ENCODE data around the gene FAM200B. TPM values are rescaled to one million over a fixed set of nuclear protein-coding genes. Genes with fewer than 3 reads are reported as not detected.

The FAM200B gene
- total RNA-seq, 1 experiment from 2014 or later = 38.7 TPM

DNA sequence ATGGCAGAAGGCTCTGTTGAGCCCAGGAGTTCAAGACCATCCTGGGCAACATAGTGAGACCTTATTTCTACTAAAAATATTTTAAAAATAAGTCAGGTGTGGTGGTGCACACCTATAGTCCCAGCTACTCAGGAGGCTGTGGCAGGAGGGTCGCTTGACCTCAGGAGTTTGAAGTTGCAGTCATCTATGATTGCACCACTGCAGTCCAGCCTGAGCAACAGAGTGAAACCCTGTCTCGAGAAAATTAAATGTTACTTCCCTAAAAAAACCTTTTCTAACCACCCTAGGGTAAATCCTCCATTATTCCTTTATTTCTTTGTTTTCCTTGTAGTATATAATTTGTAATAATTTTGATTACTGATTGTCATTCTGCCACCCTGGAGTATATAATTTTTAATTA is 7.9 kb downstream of the FAM200B start:
- in situ Hi-C loops (cut with HindIII; ENCODE audit: low pct_unique_long_range_greater_than_20kb, low sequenced_read_pairs) = no loop called here
- no peak for DNase-seq (ENCODE audit: low read depth)

DNA sequence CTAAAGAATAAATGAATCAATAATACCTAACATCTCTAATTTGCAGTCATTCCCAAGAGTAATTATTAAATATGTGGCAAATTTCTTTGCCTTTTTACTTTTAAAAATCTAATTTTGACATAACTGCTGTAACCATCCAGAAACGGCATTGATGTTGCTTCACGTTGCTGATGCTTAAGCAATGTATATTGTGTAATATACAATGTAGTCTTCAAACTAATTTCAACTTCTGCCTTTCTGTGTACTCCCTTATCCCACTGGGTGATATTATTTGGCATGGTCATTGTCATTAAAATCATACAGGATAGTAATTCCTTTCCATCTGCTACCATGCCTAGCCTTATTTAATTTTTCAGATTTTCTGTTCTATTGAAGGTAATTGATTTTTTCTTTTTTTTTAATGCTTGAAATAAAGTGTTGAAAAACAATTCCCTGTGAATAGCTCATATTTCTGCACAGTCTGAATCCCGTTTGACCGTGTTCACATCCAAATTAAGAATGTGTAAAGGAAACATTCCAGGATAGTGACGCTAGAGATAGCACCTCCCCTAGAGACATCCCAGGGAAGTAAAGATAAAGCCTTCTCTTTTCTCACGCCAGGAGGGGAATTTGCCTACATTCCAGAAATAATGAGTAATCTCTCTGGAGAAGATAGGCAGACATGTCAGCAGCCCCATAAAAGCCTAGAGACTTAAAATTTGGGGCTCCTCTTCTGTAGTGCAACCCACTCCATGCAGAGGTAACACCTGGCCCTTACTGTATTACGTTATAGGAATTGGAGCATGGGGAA is 8.6 kb downstream of the FAM200B start:
- in situ Hi-C loops (cut with HindIII; ENCODE audit: low pct_unique_long_range_greater_than_20kb, low sequenced_read_pairs) = no loop called here
- peak; percentile 86 for DNase-seq (ENCODE audit: low read depth)

DNA sequence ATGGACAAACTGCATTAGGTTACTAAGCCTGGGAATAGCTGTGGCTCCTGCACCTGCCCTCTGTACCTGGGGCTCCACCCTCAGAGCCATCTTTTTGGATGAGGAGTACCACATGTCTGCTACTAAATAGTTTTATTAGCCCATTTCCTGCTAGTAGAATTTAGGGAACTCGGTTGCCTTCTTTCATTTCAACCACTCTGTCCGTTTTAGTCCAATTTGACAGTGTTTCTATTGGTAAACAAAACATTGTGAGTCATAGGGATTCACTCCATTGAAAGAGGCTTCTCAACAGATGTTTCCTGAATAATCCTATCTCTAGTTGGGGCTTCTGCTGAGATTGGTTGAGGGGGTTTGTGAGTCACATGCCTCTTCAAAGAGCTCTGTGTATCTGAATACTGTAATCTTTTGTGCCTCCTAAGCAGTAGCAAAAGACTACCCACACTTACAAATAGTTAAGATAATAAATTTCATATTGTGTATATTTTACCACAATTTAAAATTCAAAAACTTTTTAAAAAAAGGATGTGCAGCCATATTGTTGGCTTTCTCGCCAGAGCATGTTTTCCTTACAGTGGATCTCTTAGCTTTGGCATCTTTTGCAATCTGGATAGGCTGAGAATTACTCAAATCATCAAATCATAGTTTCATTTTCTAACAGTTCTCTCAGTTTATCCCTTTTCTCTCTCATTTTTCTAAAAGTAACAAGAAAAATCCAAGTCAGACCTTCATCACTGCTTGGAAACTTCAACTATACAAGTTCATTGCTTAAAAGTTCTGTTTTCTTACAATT is 9.9 kb downstream of the FAM200B start:
- no peak for DNase-seq (ENCODE audit: low read depth)
- in situ Hi-C loops (cut with HindIII; ENCODE audit: low pct_unique_long_range_greater_than_20kb, low sequenced_read_pairs) = no loop called here

DNA sequence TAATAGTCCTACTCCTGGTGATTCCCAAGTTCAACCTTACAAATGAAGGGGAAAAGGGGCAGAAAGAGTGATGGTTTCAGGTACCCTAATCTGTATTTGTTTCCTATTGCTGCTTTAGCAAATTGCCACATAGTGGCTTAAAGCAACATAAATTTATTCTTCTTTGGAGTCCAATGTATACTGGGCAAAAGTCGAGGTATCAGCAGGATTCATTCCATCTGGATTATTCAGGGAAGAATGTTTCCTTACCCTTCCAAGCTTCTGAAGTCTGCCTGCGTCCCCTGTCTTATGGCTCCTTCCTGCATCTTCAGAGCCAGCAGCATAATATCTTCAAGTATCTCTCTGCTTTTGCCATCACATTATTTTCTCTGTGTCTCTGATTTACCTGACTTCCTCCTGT is 11.0 kb downstream of the FAM200B start:
- DNase-seq (ENCODE audit: low read depth) = no peak
- in situ Hi-C loops (cut with HindIII; ENCODE audit: low pct_unique_long_range_greater_than_20kb, low sequenced_read_pairs) = no loop called here

DNA sequence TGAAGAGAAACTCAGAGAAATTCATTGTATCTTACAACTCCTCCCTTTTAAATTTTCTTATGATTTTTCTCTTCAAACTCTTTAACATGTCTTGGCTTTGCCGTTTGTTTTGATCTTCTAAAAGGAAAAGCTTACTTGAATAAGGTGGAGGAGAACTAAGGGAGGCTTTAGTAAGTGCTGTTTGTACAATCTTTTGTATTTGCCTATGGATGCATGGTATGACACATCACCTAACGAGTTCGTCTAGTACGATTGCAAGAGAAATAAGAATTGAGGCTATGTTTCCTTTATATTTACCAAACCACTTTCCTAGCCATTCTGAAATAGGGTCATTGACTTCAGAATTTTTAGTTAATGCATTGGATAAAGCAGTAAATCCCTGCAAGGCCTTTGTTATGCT is 12.8 kb downstream of the FAM200B start:
- in situ Hi-C loops (cut with HindIII; ENCODE audit: low pct_unique_long_range_greater_than_20kb, low sequenced_read_pairs) = no loop called here
- DNase-seq (ENCODE audit: low read depth) = no peak

DNA sequence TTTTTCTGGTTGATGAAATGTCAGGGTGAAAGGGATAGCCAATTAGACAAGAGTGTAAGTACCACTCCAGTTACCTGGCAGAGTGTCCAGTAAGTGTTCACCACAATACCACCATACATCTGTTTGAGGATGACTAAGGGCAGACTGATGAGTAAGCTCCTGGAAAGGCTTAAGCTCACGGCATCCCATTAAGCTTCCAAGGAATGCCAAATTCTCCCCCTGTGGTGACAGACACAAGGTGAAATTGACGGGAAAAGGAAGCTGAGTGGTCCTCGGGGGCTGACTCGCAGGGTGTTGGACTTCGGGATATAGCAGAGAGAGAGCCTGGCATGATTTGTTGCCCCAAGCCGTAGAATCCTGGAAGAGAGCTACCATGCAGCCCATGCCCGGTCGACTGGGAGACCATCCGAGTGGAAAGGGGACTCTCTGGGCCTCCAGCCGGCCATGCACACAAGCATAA is 13.6 kb downstream of the FAM200B start:
- peak; percentile 84 for DNase-seq (ENCODE audit: low read depth)
- in situ Hi-C loops (cut with HindIII; ENCODE audit: low pct_unique_long_range_greater_than_20kb, low sequenced_read_pairs) = no loop called here

DNA sequence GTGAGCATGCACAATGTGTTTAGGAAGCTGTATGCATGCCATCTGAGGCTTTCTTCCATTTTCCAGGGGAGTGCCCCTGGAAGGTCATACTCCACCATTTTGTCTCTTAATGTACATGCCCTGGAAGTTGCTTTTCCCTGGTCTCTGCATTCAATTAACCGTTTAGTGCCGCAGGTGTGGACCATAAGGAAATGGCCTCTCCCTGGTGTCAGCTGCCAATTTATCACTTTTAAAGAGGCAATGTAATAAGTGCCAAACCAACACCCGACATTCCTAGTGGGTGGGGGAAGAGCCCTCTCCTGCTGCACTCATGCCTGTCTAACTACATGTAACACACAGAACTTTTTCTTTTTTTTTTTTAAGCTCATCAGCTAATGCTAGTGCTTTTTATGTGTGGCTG is 14.1 kb downstream of the FAM200B start:
- in situ Hi-C loops (cut with HindIII; ENCODE audit: low pct_unique_long_range_greater_than_20kb, low sequenced_read_pairs) = no loop called here
- DNase-seq (ENCODE audit: low read depth) = no peak

DNA sequence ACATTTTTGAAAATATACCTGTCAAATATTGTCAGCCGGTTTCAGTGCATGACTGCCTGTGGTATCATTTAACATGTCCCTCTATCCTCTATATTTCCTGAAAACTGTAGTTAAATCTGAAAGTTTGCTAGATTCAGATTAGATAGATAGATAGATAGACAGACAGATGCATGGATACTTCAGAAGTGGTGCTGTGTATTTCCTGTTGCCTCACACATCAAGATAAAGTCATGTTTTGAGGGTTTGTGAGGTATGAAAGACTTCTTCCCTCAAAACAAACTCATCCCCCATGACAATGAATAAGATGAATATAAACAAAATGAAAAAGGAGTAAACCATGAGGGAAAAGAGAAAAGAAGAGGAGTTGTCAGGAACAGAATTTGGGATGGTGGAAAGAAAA is 15.2 kb downstream of the FAM200B start:
- DNase-seq (ENCODE audit: low read depth) = no peak
- in situ Hi-C loops (cut with HindIII; ENCODE audit: low pct_unique_long_range_greater_than_20kb, low sequenced_read_pairs) = no loop called here

DNA sequence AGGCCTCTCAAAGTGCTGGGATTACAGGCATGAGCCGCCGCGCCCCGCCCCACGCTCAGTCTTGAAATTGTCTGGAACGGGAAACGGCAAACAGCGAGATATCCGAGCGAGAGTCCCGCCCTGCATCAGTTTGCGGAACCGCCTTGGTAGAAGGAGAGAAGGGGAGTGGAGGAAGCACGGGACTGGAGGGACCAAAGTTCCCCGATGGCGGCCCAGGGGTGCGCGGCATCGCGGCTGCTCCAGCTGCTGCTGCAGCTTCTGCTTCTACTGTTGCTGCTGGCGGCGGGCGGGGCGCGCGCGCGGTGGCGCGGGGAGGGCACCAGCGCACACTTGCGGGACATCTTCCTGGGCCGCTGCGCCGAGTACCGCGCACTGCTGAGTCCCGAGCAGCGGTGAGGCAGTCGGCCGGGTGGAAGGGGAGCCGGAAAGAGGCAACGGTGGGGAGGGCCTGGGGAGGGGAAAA is 21.3 kb downstream of the FAM200B start, which contains the start of gene BST1:
Gene BST1, plus strand, starts transcription at position 125 of the 463 bp plus-strand sequence. Its CDS starts 80 bp downstream, at position 205.
- in situ Hi-C loops (cut with HindIII; ENCODE audit: low pct_unique_long_range_greater_than_20kb, low sequenced_read_pairs) = no loop called here
- DNase-seq (ENCODE audit: low read depth) = no peak

DNA sequence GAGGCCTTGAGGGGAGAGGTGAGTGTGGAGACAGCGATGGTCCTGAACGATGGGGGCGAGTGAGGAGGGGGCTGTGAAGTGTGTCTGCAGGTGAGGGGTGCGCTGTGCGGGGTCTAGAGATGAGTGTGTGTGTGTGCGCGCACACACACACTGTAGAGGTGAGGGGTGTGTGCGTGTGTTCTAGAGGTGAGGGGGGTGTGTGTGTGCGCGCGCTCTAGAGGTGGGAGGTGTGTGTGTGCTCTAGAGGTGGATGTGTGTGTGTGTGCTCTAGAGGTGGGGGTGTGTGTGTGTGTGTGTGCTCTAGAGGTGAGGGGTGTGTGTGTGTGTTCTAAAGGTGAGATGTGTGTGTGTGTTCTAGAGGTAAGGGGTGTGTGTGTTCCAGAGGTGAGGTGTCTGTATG is 21.8 kb downstream of the FAM200B start:
- in situ Hi-C loops (cut with HindIII; ENCODE audit: low pct_unique_long_range_greater_than_20kb, low sequenced_read_pairs) = no loop called here
- DNase-seq (ENCODE audit: low read depth) = no peak

DNA sequence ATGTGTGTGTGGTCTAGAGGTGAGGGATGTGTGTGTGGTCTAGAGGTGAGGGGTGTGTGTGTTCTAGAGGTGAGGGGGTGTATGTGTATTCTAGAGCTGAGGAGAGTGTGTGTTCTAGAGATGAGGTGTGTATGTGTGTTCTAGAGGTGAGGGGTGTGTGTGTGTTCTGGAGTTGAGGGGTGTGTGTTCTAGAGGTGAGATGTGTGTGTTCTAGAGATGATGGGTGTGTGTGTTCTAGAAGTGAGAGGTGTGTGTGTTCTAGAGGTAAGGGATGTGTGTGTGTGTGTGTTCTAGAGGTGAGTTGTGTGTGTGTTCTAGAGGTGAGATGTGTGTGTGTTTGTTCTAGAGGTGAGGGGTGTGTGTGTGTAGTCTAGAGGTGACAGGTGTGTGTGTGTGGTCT is 22.5 kb downstream of the FAM200B start:
- in situ Hi-C loops (cut with HindIII; ENCODE audit: low pct_unique_long_range_greater_than_20kb, low sequenced_read_pairs) = no loop called here
- DNase-seq (ENCODE audit: low read depth) = no peak

DNA sequence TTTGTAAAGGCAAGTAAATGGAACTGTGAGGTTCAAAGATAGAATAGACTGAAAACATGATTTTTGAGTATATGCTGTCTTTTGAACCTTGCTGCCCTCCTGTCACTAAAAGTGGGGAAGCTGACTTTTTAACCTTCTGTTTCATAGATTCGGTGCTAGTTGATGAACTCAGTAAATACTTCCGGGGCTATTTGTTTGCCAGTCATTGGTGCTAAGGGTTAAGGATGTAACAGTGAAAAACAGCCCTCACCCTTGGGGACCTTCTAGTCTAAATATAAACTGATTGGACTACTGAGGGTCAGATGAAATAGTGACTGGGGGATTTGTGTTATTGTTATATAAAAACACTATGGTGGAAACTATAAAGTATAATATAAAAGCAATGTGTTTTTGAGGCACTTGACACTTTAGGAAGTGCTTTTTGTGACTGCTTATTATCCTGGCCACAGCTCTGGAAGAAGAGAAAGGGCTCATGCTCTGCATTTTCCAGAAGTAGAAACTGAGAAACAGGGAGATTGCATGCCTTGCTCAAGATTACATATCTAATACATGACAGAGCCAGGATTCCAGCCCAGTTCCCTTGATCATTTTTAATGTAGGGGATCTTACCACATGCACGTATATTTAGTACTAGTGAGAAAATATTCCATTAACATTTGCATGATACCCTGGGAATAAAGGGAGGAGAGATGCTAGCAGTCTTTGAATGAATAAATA is 25.2 kb downstream of the FAM200B start:
- in situ Hi-C loops (cut with HindIII; ENCODE audit: low pct_unique_long_range_greater_than_20kb, low sequenced_read_pairs) = no loop called here
- DNase-seq (ENCODE audit: low read depth) = no peak

DNA sequence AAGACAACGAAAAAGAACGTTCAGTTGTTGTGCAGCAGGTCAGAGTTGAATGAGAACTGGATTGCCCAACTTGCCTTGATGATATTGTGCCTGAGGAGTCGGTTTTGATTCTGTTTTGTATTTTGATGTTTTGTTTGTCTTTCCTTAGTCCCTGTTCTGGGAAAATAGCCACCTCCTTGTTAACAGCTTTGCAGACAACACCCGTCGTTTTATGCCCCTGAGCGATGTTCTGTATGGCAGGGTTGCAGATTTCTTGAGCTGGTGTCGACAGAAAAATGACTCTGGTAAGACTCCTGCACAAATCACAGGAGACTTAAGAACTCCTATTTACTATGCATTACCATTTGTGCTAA is 25.7 kb downstream of the FAM200B start:
- in situ Hi-C loops (cut with HindIII; ENCODE audit: low pct_unique_long_range_greater_than_20kb, low sequenced_read_pairs) = no loop called here
- DNase-seq (ENCODE audit: low read depth) = no peak

DNA sequence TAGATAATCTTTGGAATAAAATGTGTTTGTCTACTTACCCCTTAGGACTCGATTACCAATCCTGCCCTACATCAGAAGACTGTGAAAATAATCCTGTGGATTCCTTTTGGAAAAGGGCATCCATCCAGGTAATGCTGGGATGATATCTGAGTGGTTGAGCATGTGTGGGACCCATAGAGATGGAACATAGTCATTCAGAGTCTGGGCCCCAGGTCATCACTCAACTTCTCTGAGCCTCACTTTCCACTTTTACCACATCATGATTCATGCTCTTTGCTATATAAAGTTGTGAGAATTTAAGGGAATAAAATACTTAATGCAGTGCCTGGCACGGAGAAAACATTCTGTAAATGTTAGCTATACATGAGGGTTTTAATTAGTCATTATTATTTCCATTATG is 30.1 kb downstream of the FAM200B start:
- DNase-seq (ENCODE audit: low read depth) = no peak
- in situ Hi-C loops (cut with HindIII; ENCODE audit: low pct_unique_long_range_greater_than_20kb, low sequenced_read_pairs) = no loop called here

DNA sequence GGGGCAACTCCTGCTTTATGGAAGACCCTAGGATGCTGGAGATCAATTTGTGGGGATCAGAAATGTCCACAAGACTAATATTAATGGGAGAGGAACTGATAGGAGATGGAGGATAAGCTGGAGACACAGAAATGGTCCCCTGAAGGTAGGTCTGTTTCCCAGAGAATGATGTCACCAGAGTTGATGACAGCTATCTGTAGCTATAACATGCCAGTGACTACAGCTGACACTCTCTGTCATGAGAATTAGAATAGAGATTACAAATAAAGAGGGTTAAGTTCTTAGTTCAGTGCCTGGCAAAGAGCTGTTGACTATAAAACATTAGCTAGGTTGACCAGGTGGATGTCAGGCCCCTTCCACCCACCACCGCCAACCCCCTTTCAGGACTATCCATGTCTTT is 30.6 kb downstream of the FAM200B start:
- in situ Hi-C loops (cut with HindIII; ENCODE audit: low pct_unique_long_range_greater_than_20kb, low sequenced_read_pairs) = no loop called here
- DNase-seq (ENCODE audit: low read depth) = no peak

DNA sequence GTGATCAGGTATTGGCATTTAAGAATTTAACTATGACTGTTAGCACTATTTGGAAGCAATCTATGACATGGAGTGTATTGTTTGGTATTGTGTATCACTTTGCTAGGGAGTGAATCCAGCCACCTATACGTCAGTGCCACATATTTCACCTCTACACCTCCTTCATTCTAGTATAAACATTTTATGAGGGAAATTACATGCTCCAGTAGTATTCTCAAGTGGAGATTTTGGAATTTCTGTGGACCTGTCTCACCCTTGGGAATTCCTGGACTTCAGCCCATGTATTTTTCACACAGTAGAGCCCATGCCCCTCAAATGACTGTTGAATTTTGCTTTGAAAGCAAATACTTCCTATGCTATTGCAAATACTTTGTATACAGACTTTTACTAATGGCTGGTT is 32.5 kb downstream of the FAM200B start:
- DNase-seq (ENCODE audit: low read depth) = no peak

DNA sequence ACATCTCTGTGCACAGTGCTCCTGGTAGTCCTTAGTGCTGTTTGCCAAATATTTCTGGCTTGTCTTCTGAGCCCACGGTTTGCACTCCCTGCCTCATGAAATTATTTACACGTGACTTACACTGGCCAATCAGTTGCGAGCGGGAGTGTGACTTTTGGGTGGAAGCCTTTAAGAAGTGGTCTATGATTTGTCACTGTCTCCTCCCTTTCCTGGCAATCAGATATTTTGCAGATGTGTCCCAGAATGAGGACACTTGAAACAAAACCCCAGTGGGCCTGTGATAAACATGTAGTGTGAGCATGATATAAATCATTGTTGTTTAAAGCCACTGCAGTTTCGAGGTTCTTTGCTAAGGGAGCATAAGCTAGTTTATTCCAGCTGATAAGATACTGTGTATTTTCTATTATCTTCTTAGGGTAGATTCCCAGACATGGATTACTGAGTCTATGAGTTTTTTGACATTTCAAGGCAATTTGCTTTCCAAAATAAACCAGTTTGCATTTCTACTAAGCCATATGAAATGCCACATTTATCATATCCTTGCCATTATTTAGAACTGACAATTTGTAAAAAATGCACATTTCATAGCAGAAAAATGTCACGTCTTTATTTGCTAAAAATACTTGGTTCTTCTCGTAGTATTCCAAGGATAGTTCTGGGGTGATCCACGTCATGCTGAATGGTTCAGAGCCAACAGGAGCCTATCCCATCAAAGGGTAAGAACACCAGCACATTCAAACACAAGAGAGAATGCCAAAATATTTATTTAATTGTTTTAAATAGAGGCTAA is 33.2 kb downstream of the FAM200B start:
- in situ Hi-C loops (cut with HindIII; ENCODE audit: low pct_unique_long_range_greater_than_20kb, low sequenced_read_pairs) = no loop called here
- no peak for DNase-seq (ENCODE audit: low read depth)

More for the DNA sequence above, 32.5 kb downstream of the FAM200B start:
- in situ Hi-C loops (cut with HindIII; ENCODE audit: low pct_unique_long_range_greater_than_20kb, low sequenced_read_pairs) = no loop called here

DNA sequence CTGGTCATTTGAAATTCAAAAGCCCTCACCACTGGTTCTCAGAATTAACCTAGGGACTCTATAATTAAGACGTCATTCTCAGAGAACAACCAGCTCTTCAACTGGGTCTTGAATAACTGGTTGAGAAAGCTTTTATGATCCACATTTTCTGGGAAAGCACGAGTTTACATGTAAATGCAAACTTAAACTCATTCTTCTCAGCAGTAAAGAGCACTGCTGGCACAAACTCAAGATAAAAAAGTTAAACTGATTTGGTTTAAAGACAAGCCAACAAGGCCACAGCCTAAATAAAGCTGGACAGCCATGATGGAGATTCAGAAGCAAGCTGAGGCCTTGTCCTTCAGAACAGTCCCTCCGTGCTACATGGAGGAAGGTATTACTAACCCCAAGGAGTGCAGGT is 34.5 kb downstream of the FAM200B start:
- in situ Hi-C loops (cut with HindIII; ENCODE audit: low pct_unique_long_range_greater_than_20kb, low sequenced_read_pairs) = no loop called here
- DNase-seq (ENCODE audit: low read depth) = no peak

Measured in Caki2 (cell line).